NCI-H187 (cell line): Measurements from ENCODE around the gene IL16.

Source experiments
- DNase-seq, 2 experiments: peaks; one replicate each; lab custom pipeline; 2025; lab: John Stamatoyannopoulos, UW

Gene IL16

DNA sequence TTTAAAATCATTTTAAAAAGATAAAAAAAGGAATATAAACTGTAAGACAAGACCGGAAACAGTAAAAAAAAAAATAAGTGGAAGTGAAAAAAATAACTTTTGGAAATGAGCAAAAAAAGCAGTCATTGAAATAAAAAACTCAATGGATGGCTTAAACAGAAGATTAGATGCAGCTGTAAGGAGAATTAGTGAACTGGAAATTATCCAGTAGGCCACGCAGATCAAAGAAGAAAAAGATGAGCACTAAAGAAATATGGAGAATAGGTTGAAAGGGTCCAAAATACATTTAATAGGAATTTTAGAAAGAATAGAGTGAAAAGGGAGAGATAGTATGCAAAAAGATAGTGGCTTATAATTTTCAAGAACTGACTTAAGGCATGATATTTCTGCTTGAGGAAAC is 80.3 kb downstream of the IL16 start:
- DNase-seq: no peak

GRCh38 chr15:81277851-81278250 is 81.2 kb downstream of the IL16 start:
- no peak for DNase-seq

GRCh38 chr15:81278306-81279029 is 81.8 kb downstream of the IL16 start:
- DNase-seq: no peak

- no peak for DNase-seq
Measured at GRCh38 chr15:81279621-81280485, 83.2 kb downstream of the IL16 start.

DNA sequence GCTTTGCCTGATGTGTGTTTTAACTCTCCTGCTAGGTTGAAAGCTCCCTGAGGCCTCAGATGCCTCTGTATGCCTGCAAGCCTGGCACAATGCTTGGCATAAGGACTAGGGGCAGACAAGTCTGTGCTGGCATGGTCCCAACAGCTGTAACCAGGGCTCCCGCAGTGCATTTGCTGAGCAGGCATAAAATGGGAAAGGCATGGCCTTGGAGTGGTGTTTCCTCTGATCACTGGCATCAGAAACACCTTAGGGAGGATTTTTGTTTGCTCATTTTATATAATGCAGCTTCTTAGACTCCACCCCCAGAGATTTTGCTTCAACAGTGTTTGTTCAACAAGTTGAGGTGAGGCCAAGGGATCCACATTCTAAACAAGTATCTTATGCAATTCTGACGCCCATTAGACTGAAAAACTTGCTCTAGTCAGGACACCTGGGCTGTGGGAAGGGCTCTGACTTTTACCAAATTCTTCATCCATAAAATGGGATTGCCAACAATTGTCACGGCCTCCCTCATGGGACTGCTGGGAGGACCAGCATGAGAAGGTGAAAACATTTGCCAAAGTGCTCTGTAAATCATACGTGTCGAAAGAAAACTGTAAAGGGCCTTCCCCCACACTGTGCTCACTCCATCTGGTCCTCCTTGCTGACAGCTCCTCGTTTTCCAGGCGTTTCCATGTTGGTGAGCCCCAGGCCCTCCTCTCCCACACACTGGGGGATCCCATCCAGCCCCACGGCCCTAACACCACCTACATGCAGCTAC is 84.2 kb downstream of the IL16 start:
- no peak for DNase-seq

- no peak for DNase-seq
Measured at GRCh38 chr15:81281456-81281735, 84.7 kb downstream of the IL16 start.

- DNase-seq: no peak
Measured at GRCh38 chr15:81281766-81282605, 85.3 kb downstream of the IL16 start.

GRCh38 chr15:81282606-81282895 is 85.9 kb downstream of the IL16 start:
- no peak for DNase-seq

GRCh38 chr15:81282911-81283310 is 86.2 kb downstream of the IL16 start:
- DNase-seq: no peak

DNA sequence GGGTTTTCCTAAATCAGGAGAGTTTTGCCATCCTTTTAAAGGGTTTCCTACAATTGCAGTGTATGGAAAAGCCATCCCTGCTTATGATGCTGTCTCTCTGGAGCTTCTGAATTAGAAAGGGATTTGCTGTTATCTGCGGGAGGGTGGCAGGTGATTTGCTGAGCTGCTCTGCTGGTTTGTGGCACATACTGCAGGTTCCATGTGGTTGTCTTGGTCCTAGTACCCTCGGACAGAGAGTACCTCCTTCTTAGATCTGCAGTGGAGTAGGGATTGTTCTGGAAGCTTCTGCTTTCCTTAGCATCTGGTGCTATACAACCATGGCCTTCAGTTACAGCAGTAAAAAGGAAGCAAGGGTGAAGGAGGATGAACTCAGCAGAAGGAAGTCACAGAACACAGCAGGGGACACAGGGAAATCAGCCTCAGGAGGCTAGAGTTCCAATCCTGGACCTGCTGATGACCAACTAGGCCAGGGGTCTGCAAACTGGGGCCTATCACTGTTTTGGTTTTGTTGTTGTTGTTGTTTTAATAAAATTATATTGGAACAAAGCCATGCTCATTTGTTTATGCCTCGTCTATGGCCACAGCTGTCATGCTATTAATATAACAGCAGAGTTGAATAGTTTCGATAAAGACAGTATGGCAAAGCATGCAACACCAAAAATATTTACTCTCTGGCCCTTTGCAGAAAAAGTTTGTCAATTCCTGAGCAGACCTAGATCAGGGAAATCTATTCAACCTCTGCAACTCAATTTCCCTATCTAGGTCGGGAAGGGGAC is 87.8 kb downstream of the IL16 start:
- no peak for DNase-seq

DNA sequence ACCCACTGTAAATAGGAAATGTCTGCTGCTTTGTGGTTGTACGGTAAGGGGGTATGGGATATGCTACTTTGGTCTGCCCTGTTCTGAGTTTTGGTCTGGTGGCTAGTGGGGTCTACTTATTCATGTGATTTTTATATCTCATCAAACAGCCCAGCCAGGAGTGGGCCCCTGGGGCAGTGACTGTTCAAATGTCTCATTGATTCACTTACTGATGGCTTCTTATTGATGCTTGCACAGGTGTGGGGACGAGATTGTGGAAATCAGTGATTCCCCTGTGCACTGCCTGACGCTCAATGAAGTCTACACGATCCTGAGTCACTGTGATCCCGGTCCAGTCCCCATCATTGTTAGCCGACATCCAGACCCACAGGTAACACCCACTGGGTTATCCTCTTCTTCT is 88.8 kb downstream of the IL16 start:
- DNase-seq: no peak

- no peak for DNase-seq
Measured at GRCh38 chr15:81286621-81287121, 90.0 kb downstream of the IL16 start.

GRCh38 chr15:81288040-81288439 is 91.4 kb downstream of the IL16 start:
- no peak for DNase-seq

GRCh38 chr15:81288616-81289015 is 91.9 kb downstream of the IL16 start:
- no peak for DNase-seq

GRCh38 chr15:81289910-81290309 is 93.2 kb downstream of the IL16 start:
- DNase-seq: no peak

GRCh38 chr15:81291916-81292522 is 95.3 kb downstream of the IL16 start:
- no peak for DNase-seq

GRCh38 chr15:81292523-81293001 is 95.9 kb downstream of the IL16 start:
- DNase-seq: no peak

GRCh38 chr15:81293728-81294515 is 97.2 kb downstream of the IL16 start:
- DNase-seq: no peak

DNA sequence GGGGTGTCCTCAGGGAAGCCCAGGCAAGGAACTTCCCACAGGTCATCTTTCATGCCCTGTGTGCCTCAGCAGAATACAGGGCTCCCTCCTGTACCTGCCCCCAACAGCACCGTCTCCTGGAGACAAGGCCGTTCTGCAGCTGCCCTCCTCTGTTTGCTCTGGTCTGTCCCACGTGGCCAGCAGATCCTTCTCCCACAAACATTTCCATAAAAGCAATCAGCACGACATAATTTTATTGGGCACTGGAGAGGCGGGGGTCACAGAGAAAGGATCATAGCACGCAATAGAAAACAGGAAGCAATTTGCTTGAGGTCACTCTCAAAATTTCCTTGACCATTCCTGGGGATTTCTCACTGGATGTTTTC is 97.8 kb downstream of the IL16 start:
- no peak for DNase-seq
